NCI-H226 (cell line): ENCODE results near the gene CYTH1.

Source experiments
- DNase-seq: peaks from one replicate; pipeline ENCODE4 v3.0.0-alpha.2; 2015

The CYTH1 gene

DNA sequence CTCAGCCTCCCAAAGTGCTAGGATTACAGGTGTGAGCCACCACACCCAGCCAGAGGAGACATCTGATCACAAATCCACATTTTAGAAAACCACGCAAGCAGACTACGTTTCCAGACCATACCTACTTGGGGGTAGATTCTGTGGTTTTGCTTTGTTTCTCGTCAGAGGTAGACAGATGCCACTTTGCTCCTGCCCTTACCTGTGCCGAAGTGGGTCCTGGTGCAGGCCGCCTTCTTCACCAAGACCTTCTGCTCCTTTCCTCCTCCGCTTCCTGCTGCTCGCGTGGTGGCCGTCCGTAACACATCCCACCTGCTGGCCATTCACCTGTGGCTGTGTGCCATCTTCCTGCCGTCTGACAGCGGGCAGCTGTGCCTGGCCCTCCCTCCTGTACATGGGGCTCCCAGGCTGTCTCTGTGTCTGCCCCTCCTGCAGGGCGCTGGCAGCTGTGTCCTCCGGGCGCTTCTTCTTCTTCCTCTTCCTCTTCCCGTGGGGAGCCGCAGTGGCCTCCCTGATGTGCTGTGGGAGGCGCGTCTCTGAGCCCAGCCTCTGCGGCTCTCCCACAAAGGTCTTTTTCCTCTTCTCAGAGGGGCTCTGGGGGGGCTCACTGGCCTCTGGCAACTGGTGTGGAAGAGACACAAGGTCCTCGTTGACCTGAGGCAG, 21.2 kb upstream of the CYTH1 start:
- DNase-seq = no peak

- no peak for DNase-seq
Observed at GRCh38 chr17:78802459-78802858, 20.4 kb upstream of the CYTH1 start.

DNA sequence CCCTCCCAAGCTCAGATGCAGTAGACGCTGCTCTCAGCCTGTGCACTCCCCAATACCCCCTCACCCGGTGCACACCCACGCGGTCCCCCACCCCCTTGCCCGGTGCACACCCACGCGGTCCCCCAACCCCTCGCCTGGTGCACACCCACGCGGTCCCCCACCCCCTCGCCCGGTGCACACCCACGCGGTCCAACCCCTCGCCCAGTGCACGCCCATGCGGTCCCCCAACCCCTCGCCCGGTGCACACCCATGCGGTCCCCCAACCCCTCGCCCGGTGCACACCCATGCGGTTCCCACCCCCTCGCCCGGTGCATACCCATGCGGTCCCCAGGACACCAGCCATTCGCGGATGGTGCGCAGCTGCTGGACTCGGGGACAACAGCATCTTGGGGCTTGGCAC, 19.9 kb upstream of the CYTH1 start:
- no peak for DNase-seq

- no peak for DNase-seq
Observed at GRCh38 chr17:78800132-78800931, 18.3 kb upstream of the CYTH1 start.

GRCh38 chr17:78798695-78799559, 16.9 kb upstream of the CYTH1 start:
- no peak for DNase-seq

GRCh38 chr17:78797691-78798585, 15.9 kb upstream of the CYTH1 start:
- no peak for DNase-seq

DNA sequence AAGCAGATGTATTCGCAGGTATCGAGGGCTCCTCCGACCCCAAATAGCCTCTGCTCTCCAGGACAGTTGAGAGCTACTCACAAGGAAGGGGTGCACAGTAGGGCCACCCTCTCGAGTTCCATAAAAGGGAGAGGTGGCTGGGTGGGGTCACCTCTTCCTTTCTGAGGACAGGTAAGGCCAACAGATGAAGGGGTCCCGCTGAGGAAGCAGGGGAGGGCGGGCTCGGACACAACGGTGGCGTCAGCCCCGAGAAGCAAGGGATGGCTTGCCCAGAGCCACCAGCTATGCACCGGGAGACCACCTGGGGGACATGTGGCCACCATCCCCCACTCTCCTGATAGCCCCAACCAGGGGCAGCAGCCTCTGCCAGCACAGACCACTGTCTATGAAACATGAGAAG, 15.1 kb upstream of the CYTH1 start:
- no peak for DNase-seq

DNA sequence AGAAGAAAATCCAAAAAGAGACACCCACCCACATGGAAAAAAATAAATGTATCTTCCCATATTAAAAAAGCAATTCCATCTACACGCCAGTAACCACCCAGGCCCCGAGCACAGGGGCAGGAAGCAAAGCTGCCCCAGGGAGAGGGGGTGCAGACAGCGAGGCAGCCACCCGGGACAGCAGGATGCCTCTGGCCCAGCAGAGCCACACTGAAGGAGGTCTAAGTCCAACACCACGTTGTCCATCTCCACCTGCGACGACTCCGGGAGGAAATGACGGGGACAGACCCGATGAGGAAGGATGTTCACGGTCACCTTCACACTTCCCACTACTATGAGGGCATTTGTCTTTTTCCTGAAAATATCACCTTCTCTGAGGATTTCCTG, 14.4 kb upstream of the CYTH1 start:
- no peak for DNase-seq

GRCh38 chr17:78795861-78796516, 13.9 kb upstream of the CYTH1 start:
- DNase-seq = no peak

GRCh38 chr17:78794864-78795640, 13.0 kb upstream of the CYTH1 start:
- no peak for DNase-seq

GRCh38 chr17:78794399-78794798, 12.3 kb upstream of the CYTH1 start:
- DNase-seq = no peak

GRCh38 chr17:78793968-78794367, 11.9 kb upstream of the CYTH1 start:
- DNase-seq = no peak

DNA sequence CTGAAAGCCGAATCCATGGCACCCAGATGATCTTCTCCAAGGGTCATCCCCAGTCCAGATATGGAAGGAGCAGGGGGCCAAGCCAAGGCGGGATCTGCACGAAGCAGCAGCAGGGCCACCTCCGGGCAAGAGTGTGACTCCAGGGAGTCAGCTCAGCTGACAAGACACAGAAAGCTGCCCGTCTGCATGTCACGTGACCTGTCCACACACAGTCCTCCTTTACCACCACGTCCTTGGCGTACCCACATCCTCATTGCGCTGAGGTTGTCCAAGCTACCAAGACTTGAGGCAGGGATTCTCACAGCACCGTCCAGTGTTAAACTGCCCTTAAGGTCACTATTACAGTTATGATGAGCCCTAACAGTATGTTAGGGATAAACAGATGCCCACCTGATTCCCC, 11.3 kb upstream of the CYTH1 start:
- no peak for DNase-seq

- no peak for DNase-seq
Observed at GRCh38 chr17:78791840-78792709, 10.0 kb upstream of the CYTH1 start.

DNA sequence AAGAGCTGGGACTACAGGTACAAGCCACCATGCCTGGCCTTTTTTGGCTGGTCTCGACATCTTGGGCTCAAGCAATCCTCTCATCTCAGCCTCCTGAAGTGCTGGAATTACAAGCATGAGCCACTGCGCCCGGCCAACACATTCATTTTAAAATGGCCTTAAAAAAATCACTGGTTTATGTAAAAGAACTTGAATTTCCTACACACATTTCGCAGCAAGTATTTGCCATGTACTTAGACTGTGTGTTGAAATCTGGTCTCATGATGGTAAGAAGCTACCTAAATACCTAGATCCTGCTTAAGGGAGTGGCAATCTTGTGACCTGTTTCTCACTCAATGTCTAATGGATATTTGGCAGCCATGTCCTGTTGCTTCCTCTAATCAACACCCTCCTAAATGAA, 8.5 kb upstream of the CYTH1 start:
- no peak for DNase-seq

DNA sequence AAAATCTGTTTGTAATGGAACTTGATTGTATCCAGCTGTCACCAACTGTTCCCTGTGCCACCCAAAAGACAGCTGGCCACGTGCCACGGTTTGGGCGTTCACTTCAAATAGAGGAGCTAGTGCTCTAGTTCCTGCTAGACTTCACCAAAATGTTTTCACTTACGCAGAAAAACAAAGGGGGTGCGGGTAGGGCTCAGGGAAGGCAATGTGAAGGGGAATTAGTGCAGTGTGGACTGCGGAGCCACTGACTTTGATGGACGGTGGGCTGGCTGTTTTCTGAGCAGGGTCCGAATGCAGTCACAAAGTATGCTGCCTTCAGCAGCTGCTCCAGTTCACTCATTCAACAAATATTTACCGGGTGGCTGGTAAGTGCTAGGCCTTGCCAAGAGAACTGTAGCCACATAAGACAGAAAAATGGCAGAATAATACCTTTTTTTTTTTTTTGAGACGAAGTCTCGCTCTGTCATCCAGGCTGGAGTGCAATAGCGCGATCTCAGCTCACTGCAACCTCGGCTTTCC, 7.6 kb upstream of the CYTH1 start:
- no peak for DNase-seq

- no peak for DNase-seq
Observed at GRCh38 chr17:78789149-78789662, 7.1 kb upstream of the CYTH1 start.

- no peak for DNase-seq
Observed at GRCh38 chr17:78788451-78788850, 6.4 kb upstream of the CYTH1 start.

DNA sequence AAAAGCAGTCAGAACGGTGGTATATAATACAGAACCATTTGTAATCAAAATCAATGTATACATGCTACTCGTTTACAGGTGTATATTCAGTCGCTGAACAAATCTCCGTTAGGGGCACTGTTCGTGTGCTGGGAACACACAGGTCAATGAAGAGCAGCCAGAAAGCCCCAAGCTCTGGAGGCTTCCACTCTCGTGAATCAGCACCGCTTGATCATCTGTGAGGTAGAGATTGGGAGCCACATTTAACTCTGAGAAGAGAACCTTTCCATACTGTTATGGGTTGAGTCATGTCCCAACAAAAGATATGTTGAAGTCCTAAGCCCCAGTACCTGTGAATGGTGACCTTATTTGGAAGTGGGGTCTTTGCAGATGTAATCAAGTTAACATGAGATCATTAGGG, 5.4 kb upstream of the CYTH1 start:
- DNase-seq = no peak

DNA sequence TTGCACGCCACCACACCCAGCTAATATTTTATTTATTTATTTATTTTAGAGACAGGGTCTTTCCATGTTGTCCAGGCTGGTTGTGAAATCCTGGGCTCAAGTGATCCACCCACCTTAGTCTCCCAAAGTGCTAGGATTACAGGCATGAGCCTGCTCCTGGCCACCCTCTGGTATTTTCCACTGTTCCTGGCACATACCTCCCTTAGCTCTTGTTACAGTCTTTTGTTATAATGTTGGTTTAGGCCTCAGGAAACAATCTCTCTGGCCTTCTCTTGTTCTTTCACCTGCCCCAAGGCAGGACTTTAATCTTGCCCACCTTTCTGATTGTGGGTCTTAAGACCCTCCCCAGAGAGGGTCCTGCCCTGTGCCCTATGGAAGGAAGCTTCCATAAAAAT, 3.6 kb upstream of the CYTH1 start:
- no peak for DNase-seq
